ENCODE data around the gene DNAJC15. TPM values are rescaled to one million over a fixed set of nuclear protein-coding genes. Genes with fewer than 3 reads are reported as not detected.

The DNAJC15 gene
- total and polyA plus RNA-seq, 2 donors (not counting 3 experiments of a cell fraction or from before 2014, with no cell fraction given) = 21.8 to 40.8 TPM

GRCh38 chr13:43111559-43112400 lies 88.4 kb downstream of the DNAJC15 start:
- Histone ChIP-seq H4K20me1 (replicated peaks; ENCODE audit: control insufficient read depth, extremely low read depth, insufficient read depth, low read length) (no peaks in the 10 kb centered on the region), H3K4me3 (replicated peaks in 1 of 3; ENCODE audit: insufficient read depth in 1 of 3, low read depth in 1 of 3, low read length in 3 of 3) (no peak overlapping the region), H3K4me1 (ENCODE audit: control insufficient read depth, extremely low read depth, insufficient read depth, low read length) (no peaks in the 10 kb centered on the region), H3K9me1 (replicated peaks; ENCODE audit: control insufficient read depth, extremely low read depth, insufficient read depth, low read length) (no peaks in the 10 kb centered on the region), H3K4me2 (ENCODE audit: insufficient read depth, low read length) (no peak overlapping the region), H3K79me2 (ENCODE audit: control insufficient read depth, insufficient read depth, low read length) (no peaks in the 10 kb centered on the region), H3K9ac (replicated peaks; ENCODE audit: extremely low read depth, insufficient read depth, low read length) (no peak overlapping the region), H2AFZ (ENCODE audit: low read depth, low read length) (no peak overlapping the region), H3K9me3 (replicated peaks; ENCODE audit: control insufficient read depth, insufficient read depth, low read length) (no peaks in the 10 kb centered on the region), H3K36me3 (ENCODE audit: control insufficient read depth in 2 of 2, extremely low read depth in 1 of 2, insufficient read depth in 2 of 2, low read length in 2 of 2) (no peaks in the 10 kb centered on the region), H3K27me3 (ENCODE audit: control insufficient read depth in 2 of 2, insufficient read depth in 2 of 2, low read length in 2 of 2) (no peaks in the 10 kb centered on the region), H3K27ac (ENCODE audit: insufficient read depth, low read depth, low read length) (no peak overlapping the region)
- intact Hi-C loops (cut with micrococcal nuclease) = no loop called here
- FAIRE-seq (no peak), DNase-seq (ENCODE audit: low read depth, low spot score) (peak; percentile 47)
- TF ChIP-seq MYC (IDR thresholded peaks at IDR 0.05; ENCODE audit: low read depth, low read length) = no peak
- TF ChIP-seq, protein P1, sequence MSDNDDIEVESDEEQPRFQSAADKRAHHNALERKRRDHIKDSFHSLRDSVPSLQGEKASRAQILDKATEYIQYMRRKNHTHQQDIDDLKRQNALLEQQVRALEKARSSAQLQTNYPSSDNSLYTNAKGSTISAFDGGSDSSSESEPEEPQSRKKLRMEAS (IDR thresholded peaks at IDR 0.05; ENCODE audit: insufficient read depth, insufficient read length) = no peak
- TF ChIP-seq JUN (IDR thresholded peaks at IDR 0.05; ENCODE audit: borderline replicate concordance, insufficient read depth, insufficient read length, low read depth) = no peak
- no peak for TF ChIP-seq FOS (IDR thresholded peaks at IDR 0.05; ENCODE audit: borderline replicate concordance, insufficient read depth, low read length)
- no peak for TF ChIP-seq POLR2A (IDR thresholded peaks at IDR 0.05; ENCODE audit: low read depth, low read length)
- TF ChIP-seq EZH2 (IDR thresholded peaks at IDR 0.05; ENCODE audit: borderline replicate concordance, low read depth, low read length, severe bottlenecking) = no peak
- no peak for TF ChIP-seq GATA2 (IDR thresholded peaks at IDR 0.05; ENCODE audit: insufficient read depth, insufficient read length, low read depth, low read length)
- no peak for TF ChIP-seq POLR2AphosphoS5 (IDR thresholded peaks at IDR 0.05; ENCODE audit: insufficient read depth, low read depth, low read length)
- TF ChIP-seq CTCF (IDR thresholded peaks at IDR 0.05; ENCODE audit: extremely low read depth in 1 of 2, insufficient read depth in 1 of 2, low read depth in 1 of 2, low read length in 2 of 2) = no peak
- CTCF ChIA-PET = interaction anchor here (0.9 to 1.6 kb wide), 3 partner anchors 26 to 767 kb away, joined by 3 to 5 read pairs (median 3); partner anchors contain the start of genes CCDC122 and LACC1
- POLR2A ChIA-PET = no interaction called here
- BruUV-seq (replicated peaks) = no TSS peak
- dilution Hi-C loops (cut with MboI; ENCODE audit: extremely low pct_ligation_motif_present, low sequenced_read_pairs) = no loop called here
